GM19467 (cell line): Measurements from ENCODE around the gene MLX.
"Not testable (repeated sequence)": the region's sequence is repeated elsewhere in the genome, so short reads cannot be mapped to it uniquely, and the experiment has no call there.

Experiments
- ATAC-seq: cut with Tn5 transposase; IDR thresholded peaks from one replicate; pipeline ENCODE4 v1.9.1; 2021; ENCODE audit warnings: mild to moderate bottlenecking, moderate library complexity; ENCODE audit not compliant: unreplicated experiment

The MLX gene

GRCh38 chr17:42554250-42555121, 12.4 kb upstream of the MLX start:
- ATAC-seq = peak; percentile 74

GRCh38 chr17:42555122-42555622, 11.7 kb upstream of the MLX start:
- no peak for ATAC-seq

GRCh38 chr17:42555961-42556617, 10.8 kb upstream of the MLX start:
- not testable (repeated sequence) for ATAC-seq

- ATAC-seq = no peak
Measured at GRCh38 chr17:42559075-42559474, 7.8 kb upstream of the MLX start.

GRCh38 chr17:42560246-42560645, 6.7 kb upstream of the MLX start:
- no peak for ATAC-seq

- ATAC-seq = no peak
Measured at GRCh38 chr17:42561897-42562387, 5.0 kb upstream of the MLX start, which contains the start of gene COASY. Gene COASY (plus strand): TSS chr17:42562148. CDS start chr17:42562623, 475 bp downstream.

GRCh38 chr17:42562388-42563142, 4.3 kb upstream of the MLX start:
- no peak for ATAC-seq

GRCh38 chr17:42563143-42563509, 3.8 kb upstream of the MLX start:
- ATAC-seq = no peak

- no peak for ATAC-seq
Measured at GRCh38 chr17:42563543-42563942, 3.4 kb upstream of the MLX start.

GRCh38 chr17:42563950-42564349, 3.0 kb upstream of the MLX start:
- ATAC-seq = no peak

- ATAC-seq = no peak
Measured at GRCh38 chr17:42564815-42565522, 1.9 kb upstream of the MLX start.

- ATAC-seq = no peak
Measured at GRCh38 chr17:42565523-42566214, 1.2 kb upstream of the MLX start.

- ATAC-seq = no peak
Measured at GRCh38 chr17:42566215-42566882, 551 bp upstream of the MLX start.

- no peak for ATAC-seq
Measured at GRCh38 chr17:42568341-42569111, 1.6 kb downstream of the MLX start.

GRCh38 chr17:42571435-42572225, 4.7 kb downstream of the MLX start:
- no peak for ATAC-seq

- no peak for ATAC-seq
Measured at GRCh38 chr17:42573095-42573494, 6.2 kb downstream of the MLX start.

- no peak for ATAC-seq
Measured at GRCh38 chr17:42574463-42574862, 7.6 kb downstream of the MLX start.

- ATAC-seq = no peak
Measured at GRCh38 chr17:42577140-42577531, 10.2 kb downstream of the MLX start.
